Body of pancreas (tissue), 4 donors: ENCODE measurements around the gene GET3.

ENCODE experiments used
- CTCF ChIP-seq, 7 experiments: fragments of 450-650 bp in 4 of 7; fragments of 200-600 bp in 3 of 7; sonication (generic) in 3 of 7; IDR thresholded peaks; one replicate each; pipeline ENCODE4 v1.5.1; 2016 to 2019; ENCODE audit warnings: antibody characterized with exemption in 7 of 7
- POLR2A ChIP-seq, 3 donors: fragments of 450-650 bp; IDR thresholded peaks; one replicate each; pipeline ENCODE4 v1.6.1; 2016; ENCODE audit warnings: antibody characterized with exemption in 3 of 3, mild to moderate bottlenecking in 2 of 3

- TF ChIP-seq CTCF (IDR thresholded peaks at IDR 0.05) (no peak), POLR2A (IDR thresholded peaks at IDR 0.05) (no peak)
These were observed 44.8 kb downstream of the GET3 start for GRCh38 chr19:12782174-12782423.
